H1 (cell line): ENCODE measurements around the gene F11R.

ENCODE experiments used
- ASH2L ChIP-seq: fragments of 200-600, 300-600 bp; sonication (generic); IDR thresholded peaks from one replicate; pipeline ENCODE4 v1.7.1; 2017; ENCODE audit warnings: low read length
- CEBPB ChIP-seq: IDR thresholded peaks from 2 replicates; pipeline ENCODE4 v1.6.1; 2012; ENCODE audit warnings: low read depth, low read length
- HDAC2 ChIP-seq, 2 experiments: fragments of 300-600 bp in 1 of 2; sonication (generic) in 1 of 2; IDR thresholded peaks; 2 replicates each; pipeline ENCODE4 v1.6.1; 2011 to 2012; ENCODE audit warnings: low read depth in 2 of 2, low read length in 2 of 2, mild to moderate bottlenecking in 2 of 2, moderate library complexity in 2 of 2, borderline replicate concordance in 1 of 2, inconsistent platforms in 1 of 2
- JUN ChIP-seq: IDR thresholded peaks from 2 replicates; pipeline ENCODE4 v1.6.1; 2011; ENCODE audit warnings: low read depth, mild to moderate bottlenecking, improper control_type of control experiment, low read length
- KDM1A ChIP-seq: fragments of 200-600, 300-600 bp; sonication (generic); IDR thresholded peaks from 2 replicates; pipeline ENCODE4 v1.7.1; 2016; ENCODE audit warnings: mild to moderate bottlenecking, low read length, borderline replicate concordance
- POLR2A ChIP-seq, 2 experiments: IDR thresholded peaks; 1 replicate in 1 of 2; 2 replicates in 1 of 2; pipeline ENCODE4 v1.6.1; 2011; ENCODE audit warnings: low read depth in 2 of 2, low read length in 2 of 2, mild to moderate bottlenecking in 2 of 2; ENCODE audit errors: control extremely low read depth in 1 of 2
- SP1 ChIP-seq: IDR thresholded peaks from 2 replicates; pipeline ENCODE4 v1.6.1; 2011; ENCODE audit warnings: low read depth, low read length
- SP2 ChIP-seq: IDR thresholded peaks from 2 replicates; pipeline ENCODE4 v1.6.1; 2012; ENCODE audit warnings: mild to moderate bottlenecking, low read length, inconsistent platforms
- TF ChIP-seq, protein P1 (sequence below), 3 experiments: IDR thresholded peaks; 1 replicate in 2 of 3; 2 replicates in 1 of 3; pipeline versions ENCODE4 v1.5.1 to v1.6.1; 2011; ENCODE audit warnings: low read length in 3 of 3, mild to moderate bottlenecking in 3 of 3, inconsistent platforms in 2 of 3, low read depth in 1 of 3, moderate library complexity in 1 of 3; ENCODE audit not compliant: insufficient read depth in 1 of 3; ENCODE audit errors: control extremely low read depth in 1 of 3

DNA sequence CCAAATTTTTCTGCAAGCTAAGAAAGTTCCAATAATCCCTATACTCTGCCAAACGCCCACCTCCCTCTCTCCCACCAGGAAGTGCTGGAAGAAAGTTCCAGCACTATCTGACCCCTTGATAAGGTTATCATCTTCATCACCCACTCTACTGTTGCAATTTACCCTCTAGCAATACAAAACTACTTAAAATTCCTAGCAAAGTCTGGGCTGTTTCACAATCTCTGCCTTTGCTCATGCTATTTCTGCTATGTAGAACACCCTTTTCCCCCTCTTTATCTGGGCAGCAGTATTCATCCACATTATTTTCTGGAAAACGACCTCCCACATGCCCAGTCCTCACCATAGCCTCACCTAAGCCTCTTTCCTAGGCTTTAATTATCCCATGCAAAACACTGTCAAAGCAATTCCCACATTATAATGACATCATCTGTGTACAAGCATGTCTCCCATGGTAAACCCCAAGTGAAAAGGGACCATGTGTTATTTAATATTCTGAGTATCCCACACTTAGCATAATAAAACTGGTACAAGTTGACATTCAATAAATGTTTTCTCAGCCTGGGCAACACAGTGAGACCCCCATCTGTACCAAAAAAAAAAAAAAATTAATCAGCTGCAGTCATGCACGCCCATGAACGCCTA lies 12.0 kb downstream of the F11R start:
- no peak for TF ChIP-seq SP2
- no peak for TF ChIP-seq SP1
- TF ChIP-seq HDAC2 (IDR thresholded peaks at IDR 0.05; ENCODE audit: borderline replicate concordance in 1 of 2, low read depth in 2 of 2, low read length in 2 of 2) = no peak
- TF ChIP-seq, protein P1, sequence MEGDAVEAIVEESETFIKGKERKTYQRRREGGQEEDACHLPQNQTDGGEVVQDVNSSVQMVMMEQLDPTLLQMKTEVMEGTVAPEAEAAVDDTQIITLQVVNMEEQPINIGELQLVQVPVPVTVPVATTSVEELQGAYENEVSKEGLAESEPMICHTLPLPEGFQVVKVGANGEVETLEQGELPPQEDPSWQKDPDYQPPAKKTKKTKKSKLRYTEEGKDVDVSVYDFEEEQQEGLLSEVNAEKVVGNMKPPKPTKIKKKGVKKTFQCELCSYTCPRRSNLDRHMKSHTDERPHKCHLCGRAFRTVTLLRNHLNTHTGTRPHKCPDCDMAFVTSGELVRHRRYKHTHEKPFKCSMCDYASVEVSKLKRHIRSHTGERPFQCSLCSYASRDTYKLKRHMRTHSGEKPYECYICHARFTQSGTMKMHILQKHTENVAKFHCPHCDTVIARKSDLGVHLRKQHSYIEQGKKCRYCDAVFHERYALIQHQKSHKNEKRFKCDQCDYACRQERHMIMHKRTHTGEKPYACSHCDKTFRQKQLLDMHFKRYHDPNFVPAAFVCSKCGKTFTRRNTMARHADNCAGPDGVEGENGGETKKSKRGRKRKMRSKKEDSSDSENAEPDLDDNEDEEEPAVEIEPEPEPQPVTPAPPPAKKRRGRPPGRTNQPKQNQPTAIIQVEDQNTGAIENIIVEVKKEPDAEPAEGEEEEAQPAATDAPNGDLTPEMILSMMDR (IDR thresholded peaks at IDR 0.05; ENCODE audit: control extremely low read depth in 1 of 3, insufficient read depth in 1 of 3, low read depth in 1 of 3, low read length in 3 of 3) = no peak
- no peak for TF ChIP-seq POLR2A (IDR thresholded peaks at IDR 0.05; ENCODE audit: control extremely low read depth in 1 of 2, low read depth in 2 of 2, low read length in 2 of 2)
- TF ChIP-seq ASH2L = no peak
- TF ChIP-seq CEBPB = no peak
- TF ChIP-seq JUN = no peak
- TF ChIP-seq KDM1A = no peak
